ENCODE results near the gene MIPEP.

GRCh38 chr13:23707674-23708073 lies 181.5 kb downstream of the MIPEP start:
- no peak for TF ChIP-seq EP300 (IDR thresholded peaks at IDR 0.05; ENCODE audit: borderline replicate concordance)
- no peak for TF ChIP-seq EGR1 (IDR thresholded peaks at IDR 0.05)
